ENCODE results near the gene MRPL36.

DNA sequence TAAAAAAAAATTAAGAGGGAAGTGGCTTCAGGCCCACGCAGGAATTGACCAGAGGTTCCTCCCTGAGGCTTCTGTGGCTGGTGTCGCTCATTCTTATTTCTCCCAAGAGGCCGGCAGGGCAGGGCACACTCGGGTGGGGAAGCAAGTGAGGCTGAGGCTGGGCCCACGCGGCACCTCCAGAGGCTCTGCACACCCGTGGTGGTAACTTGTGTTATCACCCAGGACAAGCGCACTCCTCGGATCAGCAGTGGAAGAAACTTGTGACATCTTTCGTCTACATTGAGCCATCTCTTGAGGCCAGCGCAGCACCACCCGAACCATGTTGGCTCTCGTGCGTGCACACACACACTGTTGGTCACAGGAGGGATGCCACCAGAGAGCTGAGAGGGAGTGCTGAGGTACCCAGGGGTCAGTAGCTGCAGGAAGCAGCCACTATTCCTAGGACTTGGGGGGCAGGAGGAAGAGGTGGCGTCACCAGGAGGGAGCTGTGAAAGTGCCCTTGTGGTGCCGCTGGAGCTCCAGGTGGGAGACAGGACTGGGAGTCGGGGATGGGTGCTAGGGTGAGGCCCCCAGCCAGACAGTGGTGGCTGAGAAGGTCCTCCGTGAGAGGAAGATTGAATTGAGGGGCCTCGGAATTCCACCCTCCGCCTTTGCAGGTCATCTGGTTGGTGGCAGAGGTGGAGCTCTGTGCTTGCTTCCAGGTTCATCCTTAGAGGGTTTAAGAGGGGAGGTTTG is 8.0 kb upstream of the MRPL36 start:
- TF ChIP-seq, protein P1, sequence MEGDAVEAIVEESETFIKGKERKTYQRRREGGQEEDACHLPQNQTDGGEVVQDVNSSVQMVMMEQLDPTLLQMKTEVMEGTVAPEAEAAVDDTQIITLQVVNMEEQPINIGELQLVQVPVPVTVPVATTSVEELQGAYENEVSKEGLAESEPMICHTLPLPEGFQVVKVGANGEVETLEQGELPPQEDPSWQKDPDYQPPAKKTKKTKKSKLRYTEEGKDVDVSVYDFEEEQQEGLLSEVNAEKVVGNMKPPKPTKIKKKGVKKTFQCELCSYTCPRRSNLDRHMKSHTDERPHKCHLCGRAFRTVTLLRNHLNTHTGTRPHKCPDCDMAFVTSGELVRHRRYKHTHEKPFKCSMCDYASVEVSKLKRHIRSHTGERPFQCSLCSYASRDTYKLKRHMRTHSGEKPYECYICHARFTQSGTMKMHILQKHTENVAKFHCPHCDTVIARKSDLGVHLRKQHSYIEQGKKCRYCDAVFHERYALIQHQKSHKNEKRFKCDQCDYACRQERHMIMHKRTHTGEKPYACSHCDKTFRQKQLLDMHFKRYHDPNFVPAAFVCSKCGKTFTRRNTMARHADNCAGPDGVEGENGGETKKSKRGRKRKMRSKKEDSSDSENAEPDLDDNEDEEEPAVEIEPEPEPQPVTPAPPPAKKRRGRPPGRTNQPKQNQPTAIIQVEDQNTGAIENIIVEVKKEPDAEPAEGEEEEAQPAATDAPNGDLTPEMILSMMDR (IDR thresholded peaks at IDR 0.05), result no peak
- no peak for TF ChIP-seq POLR2A (IDR thresholded peaks at IDR 0.05)
